ENCODE data around the gene CLMN. TPM values are rescaled to one million over a fixed set of nuclear protein-coding genes. Genes with fewer than 3 reads are reported as not detected.

CLMN gene
- total and polyA plus RNA-seq, 2 donors (not counting 1 experiment from before 2014, with no cell fraction given), result 9.6 to 51.5 TPM

- 89% methylated on average over 3 of the region's 4 CpGs for WGBS (ENCODE audit: insufficient coverage)
- no peak overlapping the region for H3K27ac Mint-ChIP-seq
Measured at GRCh38 chr14:95153866-95154265, 165.8 kb downstream of the CLMN start.

GRCh38 chr14:95151561-95151960 is 168.1 kb downstream of the CLMN start:
- intact Hi-C loops (cut with micrococcal nuclease), result no loop called here
- peaks cover 85% of the 10 kb centered on the region for H3K4me1 Mint-ChIP-seq
- Histone ChIP-seq H3K27ac (ENCODE audit: low read length in 2 of 2) (no peak overlapping the region), H3K9me3 (ENCODE audit: control extremely low read depth in 1 of 3, control insufficient read depth in 2 of 3, insufficient read depth in 1 of 3, low read length in 2 of 3) (peaks cover 0 to 1% (median 0%) of the 10 kb centered on the region in 3 donors), H4K20me1 (ENCODE audit: control insufficient read depth, insufficient read depth, low read length, poor library complexity, severe bottlenecking) (peaks cover 41% of the 10 kb centered on the region), H3K4me3 (ENCODE audit: control extremely low read depth in 1 of 5, extremely low read depth in 1 of 5, insufficient read depth in 1 of 5, low read depth in 2 of 5, low read length in 4 of 5) (no peak overlapping the region), H3K79me2 (ENCODE audit: control insufficient read depth, insufficient read depth, low read length) (peaks cover 100% of the 10 kb centered on the region), H3K9ac (ENCODE audit: low read length) (no peak overlapping the region), H2AFZ (ENCODE audit: insufficient read depth, low read depth, low read length, poor library complexity, severe bottlenecking) (no peak overlapping the region), H3K4me2 (replicated peaks; ENCODE audit: low read depth, low read length, poor library complexity, severe bottlenecking) (peak overlapping the region; percentile 20), H3K36me3 (replicated peaks in 1 of 2; ENCODE audit: control extremely low read depth in 1 of 2, control insufficient read depth in 1 of 2, extremely low read depth in 1 of 2, insufficient read depth in 2 of 2, low read length in 1 of 2) (peaks cover 0 to 2% of the 10 kb centered on the region in 2 experiments), H3K27me3 (replicated peaks in 1 of 4; ENCODE audit: control extremely low read depth in 1 of 4, control insufficient read depth in 3 of 4, insufficient read depth in 4 of 4, low read length in 3 of 4) (no peaks in the 10 kb centered on the region), H3K4me1 (ENCODE audit: control insufficient read depth in 2 of 2, insufficient read depth in 2 of 2, low read length in 2 of 2) (peaks cover 36 to 68% of the 10 kb centered on the region in 2 donors)
- ATAC-seq (ENCODE audit: low read depth) (no peak), DNase-seq (no peak)
- 97% methylated on average over 6 of the region's 8 CpGs for WGBS (ENCODE audit: insufficient coverage)
- POLR2A ChIA-PET, result no interaction called here
- no peak for TF ChIP-seq CTCF (IDR thresholded peaks at IDR 0.05)
- TF ChIP-seq EZH2 (IDR thresholded peaks at IDR 0.05; ENCODE audit: borderline replicate concordance, insufficient read depth, low read depth, low read length, poor library complexity, severe bottlenecking), result no peak
- no peak overlapping the region for H3K27ac Mint-ChIP-seq
- CTCF ChIA-PET, result no interaction called here
- no peaks in the 10 kb centered on the region for H3K27me3 Mint-ChIP-seq
- no peak overlapping the region for H3K4me3 Mint-ChIP-seq
- H3K9me3 Mint-ChIP-seq (ENCODE audit: insufficient read depth), result no peaks in the 10 kb centered on the region

More at GRCh38 chr14:95153866-95154265, 165.8 kb downstream of the CLMN start:
- no peak overlapping the region for H3K4me3 ChIP-seq (ENCODE audit: control extremely low read depth in 1 of 5, extremely low read depth in 1 of 5, insufficient read depth in 1 of 5, low read depth in 2 of 5, low read length in 4 of 5)
- H3K36me3 ChIP-seq (replicated peaks in 1 of 2; ENCODE audit: control extremely low read depth in 1 of 2, control insufficient read depth in 1 of 2, extremely low read depth in 1 of 2, insufficient read depth in 2 of 2, low read length in 1 of 2), result peaks cover 0 to 2% of the 10 kb centered on the region in 2 experiments
- TF ChIP-seq CTCF (IDR thresholded peaks at IDR 0.05) (no peak), EZH2 (IDR thresholded peaks at IDR 0.05; ENCODE audit: borderline replicate concordance, insufficient read depth, low read depth, low read length, poor library complexity, severe bottlenecking) (no peak)
- H4K20me1 ChIP-seq (ENCODE audit: control insufficient read depth, insufficient read depth, low read length, poor library complexity, severe bottlenecking), result peaks cover 30% of the 10 kb centered on the region
- Mint-ChIP-seq H3K9me3 (ENCODE audit: insufficient read depth) (no peaks in the 10 kb centered on the region), H3K4me3 (no peak overlapping the region), H3K27me3 (no peaks in the 10 kb centered on the region), H3K4me1 (peaks cover 71% of the 10 kb centered on the region)
- no peak overlapping the region for H3K4me2 ChIP-seq (replicated peaks; ENCODE audit: low read depth, low read length, poor library complexity, severe bottlenecking)
- ChIA-PET CTCF (no interaction called here), POLR2A (no interaction called here)
- H3K9ac ChIP-seq (ENCODE audit: low read length), result no peak overlapping the region
- intact Hi-C loops (cut with micrococcal nuclease), result no loop called here
- no peak for DNase-seq
- no peak overlapping the region for H2AFZ ChIP-seq (ENCODE audit: insufficient read depth, low read depth, low read length, poor library complexity, severe bottlenecking)
- no peak for ATAC-seq (ENCODE audit: low read depth)
- H3K27me3 ChIP-seq (replicated peaks in 1 of 4; ENCODE audit: control extremely low read depth in 1 of 4, control insufficient read depth in 3 of 4, insufficient read depth in 4 of 4, low read length in 3 of 4), result no peaks in the 10 kb centered on the region
- H3K4me1 ChIP-seq (ENCODE audit: control insufficient read depth in 2 of 2, insufficient read depth in 2 of 2, low read length in 2 of 2), result peaks cover 32 to 56% of the 10 kb centered on the region in 2 donors
- H3K79me2 ChIP-seq (ENCODE audit: control insufficient read depth, insufficient read depth, low read length), result peaks cover 85% of the 10 kb centered on the region
- no peaks in the 10 kb centered on the region for H3K9me3 ChIP-seq (ENCODE audit: control extremely low read depth in 1 of 3, control insufficient read depth in 2 of 3, insufficient read depth in 1 of 3, low read length in 2 of 3)
- H3K27ac ChIP-seq (ENCODE audit: low read length in 2 of 2), result no peak overlapping the region
